OCI-LY1 (cell line): ENCODE measurements around the gene ROMO1.
"Not testable (repeated sequence)": the region's sequence is repeated elsewhere in the genome, so short reads cannot be mapped to it uniquely, and the experiment has no call there.

Experiments
- H2AFZ ChIP-seq: fragments of 200-600 bp; sonication (generic), shearing (Covaris generic); 2 replicates; pipeline ENCODE4 v1.6.0; 2014; ENCODE audit warnings: antibody characterized with exemption, mild to moderate bottlenecking, low read length
- H3F3A ChIP-seq: fragments of 200-600 bp; sonication (generic), shearing (Covaris generic); 2 replicates; pipeline ENCODE4 v1.6.0; 2014; ENCODE audit warnings: mild to moderate bottlenecking, antibody characterized with exemption, low read length, moderate library complexity; ENCODE audit not compliant: insufficient read depth
- H3K27ac ChIP-seq: fragments of 200-600 bp; sonication (generic); 2 replicates; pipeline ENCODE4 v1.5.1; 2014; ENCODE audit warnings: low read length, mixed run types, mild to moderate bottlenecking, low read depth; ENCODE audit not compliant: poor library complexity, severe bottlenecking
- H3K27me3 ChIP-seq: fragments of 200-600 bp; sonication (generic); 2 replicates; pipeline ENCODE4 v1.6.0; 2014; ENCODE audit warnings: antibody characterized with exemption, mild to moderate bottlenecking, low read length, moderate library complexity; ENCODE audit not compliant: insufficient read depth
- H3K36me3 ChIP-seq: fragments of 200-600 bp; sonication (generic); 2 replicates; pipeline ENCODE4 v1.6.1; 2014; ENCODE audit warnings: mild to moderate bottlenecking, antibody characterized with exemption, low read length, moderate library complexity, mixed read lengths; ENCODE audit not compliant: insufficient read depth
- H3K4me1 ChIP-seq: fragments of 200-600 bp; sonication (generic); 2 replicates; pipeline ENCODE4 v1.5.1; 2014; ENCODE audit warnings: mild to moderate bottlenecking, low read length, moderate library complexity; ENCODE audit not compliant: insufficient read depth, severe bottlenecking
- H3K4me2 ChIP-seq: fragments of 200-600 bp; sonication (generic), shearing (Covaris generic); 2 replicates; pipeline ENCODE4 v1.6.1; 2014; ENCODE audit warnings: low read length
- H3K4me3 ChIP-seq: fragments of 200-600 bp; sonication (generic); 2 replicates; pipeline ENCODE4 v1.5.1; 2014; ENCODE audit warnings: low read length, low read depth, mild to moderate bottlenecking, mixed read lengths; ENCODE audit not compliant: poor library complexity, severe bottlenecking
- H3K79me2 ChIP-seq: fragments of 200-600 bp; shearing (Covaris generic); 2 replicates; pipeline ENCODE4 v1.6.1; 2016; ENCODE audit warnings: mixed run types, low read length, mixed read lengths; ENCODE audit not compliant: insufficient read depth
- H3K9ac ChIP-seq: fragments of 200-600 bp; sonication (generic), shearing (Covaris generic); 2 replicates; pipeline ENCODE4 v1.6.1; 2014; ENCODE audit warnings: mild to moderate bottlenecking, low read length, mixed read lengths
- H3K9me2 ChIP-seq: fragments of 200-600 bp; sonication (generic), shearing (Covaris generic); 2 replicates; pipeline ENCODE4 v1.6.1; 2014; ENCODE audit warnings: low read depth, mild to moderate bottlenecking, low read length, mixed read lengths
- H3K9me3 ChIP-seq: fragments of 200-600 bp; shearing (Covaris generic); 2 replicates; pipeline ENCODE4 v1.6.1; 2014; ENCODE audit warnings: low read length, mixed read lengths
- H4K20me1 ChIP-seq: fragments of 200-600 bp; sonication (generic), shearing (Covaris generic); 2 replicates; pipeline ENCODE4 v1.6.0; 2016; ENCODE audit warnings: mild to moderate bottlenecking, low read length; ENCODE audit not compliant: insufficient read depth
- CTCF ChIP-seq: fragments of 200-600 bp; sonication (generic), shearing (Covaris generic); IDR thresholded peaks from 2 replicates; pipeline ENCODE4 v1.5.1; 2017; ENCODE audit warnings: mild to moderate bottlenecking, antibody characterized with exemption, low read length, moderate library complexity, mixed read lengths
- EZH2 ChIP-seq: fragments of 200-600 bp; sonication (generic), shearing (Covaris generic); IDR thresholded peaks from 2 replicates; pipeline ENCODE4 v1.8.0; 2017; ENCODE audit warnings: borderline replicate concordance, mixed run types, mild to moderate bottlenecking, antibody characterized with exemption, low read length, moderate library complexity, mixed read lengths

The ROMO1 gene

GRCh38 chr20:35721219-35721618, 22.0 kb downstream of the ROMO1 start:
- H3K36me3 ChIP-seq, result peaks cover 98% of the 10 kb centered on the region
- H3F3A ChIP-seq, result peaks cover 8% of the 10 kb centered on the region; the same call in 1 of the 2 replicates
- H3K9me3 ChIP-seq, result no peaks in the 10 kb centered on the region
- H3K9ac ChIP-seq, result no peak overlapping the region
- no peaks in the 10 kb centered on the region for H3K9me2 ChIP-seq
- no peaks in the 10 kb centered on the region for H3K27me3 ChIP-seq
- H4K20me1 ChIP-seq, result no peaks in the 10 kb centered on the region
- TF ChIP-seq CTCF (no peak), EZH2 (no peak)
- peaks cover 25% of the 10 kb centered on the region for H3K79me2 ChIP-seq
- no peak overlapping the region for H2AFZ ChIP-seq
- no peaks in the 10 kb centered on the region for H3K4me1 ChIP-seq
- H3K27ac ChIP-seq, result no peak overlapping the region
- H3K4me2 ChIP-seq, result no peak overlapping the region
- no peak overlapping the region for H3K4me3 ChIP-seq

GRCh38 chr20:35721621-35722020, 22.4 kb downstream of the ROMO1 start:
- no peaks in the 10 kb centered on the region for H4K20me1 ChIP-seq
- no peak overlapping the region for H2AFZ ChIP-seq
- no peaks in the 10 kb centered on the region for H3K27me3 ChIP-seq
- no peak overlapping the region for H3K4me3 ChIP-seq
- H3K4me1 ChIP-seq, result no peaks in the 10 kb centered on the region
- peaks cover 25% of the 10 kb centered on the region for H3K79me2 ChIP-seq
- H3K4me2 ChIP-seq, result no peak overlapping the region
- no peak overlapping the region for H3K9ac ChIP-seq
- H3K9me2 ChIP-seq, result no peaks in the 10 kb centered on the region
- TF ChIP-seq CTCF, result no peak
- no peak for TF ChIP-seq EZH2
- H3K27ac ChIP-seq, result no peak overlapping the region
- H3F3A ChIP-seq, result peaks cover 8% of the 10 kb centered on the region; the same call in 1 of the 2 replicates
- H3K9me3 ChIP-seq, result no peaks in the 10 kb centered on the region
- peaks cover 98% of the 10 kb centered on the region for H3K36me3 ChIP-seq

- not testable (repeated sequence) for H3K27ac ChIP-seq, H3K9ac ChIP-seq, H2AFZ ChIP-seq, H3K9me3 ChIP-seq, H3K4me3 ChIP-seq, H4K20me1 ChIP-seq, H3K4me1 ChIP-seq, H3F3A ChIP-seq, H3K9me2 ChIP-seq, H3K4me2 ChIP-seq, H3K27me3 ChIP-seq
- Histone ChIP-seq H3K36me3 (peaks cover 96% of the 10 kb centered on the region), H3K79me2 (peaks cover 24% of the 10 kb centered on the region)
These were observed 24.1 kb downstream of the ROMO1 start for GRCh38 chr20:35723275-35723639.

- H3K9me2 ChIP-seq, H3F3A ChIP-seq, H3K4me3 ChIP-seq, H3K4me1 ChIP-seq, H4K20me1 ChIP-seq, H3K9ac ChIP-seq, H2AFZ ChIP-seq, H3K27ac ChIP-seq, H3K9me3 ChIP-seq, H3K4me2 ChIP-seq, H3K27me3 ChIP-seq: not testable (repeated sequence)
- Histone ChIP-seq H3K36me3 (peaks cover 95% of the 10 kb centered on the region), H3K79me2 (peaks cover 23% of the 10 kb centered on the region)
These were observed 24.6 kb downstream of the ROMO1 start for GRCh38 chr20:35723652-35724320.
